Hepatocyte (in vitro differentiated cells): ENCODE measurements around the gene PHLDA2.

Source experiments
- CTCF ChIP-seq: fragments of 200-600 bp; sonication (generic); IDR thresholded peaks from 2 replicates; pipeline ENCODE4 v1.5.1; 2016; ENCODE audit warnings: antibody characterized with exemption, mild to moderate bottlenecking; ENCODE audit not compliant: poor library complexity
- EZH2 ChIP-seq: fragments of 200-600 bp; sonication (generic); IDR thresholded peaks from 2 replicates; pipeline ENCODE4 v1.6.1; 2016; ENCODE audit warnings: antibody characterized with exemption, mild to moderate bottlenecking, borderline replicate concordance

- TF ChIP-seq CTCF (no peak), EZH2 (no peak)
Observed at GRCh38 chr11:2917842-2918490, 11.3 kb downstream of the PHLDA2 start.
